ENCODE measurements around the gene PRKAG3.
A peak's percentile ranks its signal among the peaks of the same experiment; 100 is the strongest.

PRKAG3 gene

DNA sequence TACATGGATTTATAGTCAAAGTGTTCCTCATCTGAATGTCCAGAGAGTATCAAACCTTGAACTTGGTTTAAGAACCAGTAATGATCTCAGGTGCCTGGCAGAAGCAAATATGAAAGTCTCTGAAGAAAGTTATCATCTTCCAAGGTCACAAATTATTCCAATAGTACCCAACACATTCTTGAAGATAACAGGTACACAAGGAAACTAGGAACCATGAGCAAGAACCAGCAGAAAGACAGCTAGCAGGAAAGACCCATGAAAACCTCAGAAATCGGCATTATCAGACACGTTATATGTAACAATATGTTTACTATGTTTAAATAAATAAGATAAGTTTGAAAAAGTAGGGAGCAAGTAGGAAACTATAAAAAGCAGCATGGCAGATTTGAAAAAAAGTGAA, 5.9 kb upstream of the PRKAG3 start:
- no peak for DNase-seq

DNA sequence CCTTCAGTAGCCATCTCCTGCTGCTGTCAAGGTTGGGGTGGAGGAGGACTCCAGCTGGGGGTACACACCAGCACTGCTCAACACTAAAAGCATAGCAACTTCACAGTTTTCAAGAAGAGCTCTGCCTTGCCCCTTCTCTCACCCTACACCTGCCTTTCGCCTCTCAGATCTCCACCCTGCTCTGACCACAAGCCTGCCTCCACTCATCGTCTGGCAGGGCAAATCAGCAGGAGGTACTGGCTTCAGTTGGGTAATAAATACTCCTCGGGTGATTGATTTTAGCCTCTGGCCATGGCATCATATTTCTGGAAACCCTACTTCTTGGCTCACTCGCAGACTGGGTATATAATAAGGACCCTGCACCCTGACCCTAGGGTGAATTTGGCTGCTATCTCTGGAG, 3.1 kb upstream of the PRKAG3 start:
- no peak for DNase-seq

GRCh38 chr2:218833023-218833609, 1.5 kb upstream of the PRKAG3 start:
- no peak for DNase-seq

GRCh38 chr2:218832520-218832919, 917 bp upstream of the PRKAG3 start:
- no peak for DNase-seq

GRCh38 chr2:218832081-218832480, 478 bp upstream of the PRKAG3 start:
- no peak for DNase-seq

DNA sequence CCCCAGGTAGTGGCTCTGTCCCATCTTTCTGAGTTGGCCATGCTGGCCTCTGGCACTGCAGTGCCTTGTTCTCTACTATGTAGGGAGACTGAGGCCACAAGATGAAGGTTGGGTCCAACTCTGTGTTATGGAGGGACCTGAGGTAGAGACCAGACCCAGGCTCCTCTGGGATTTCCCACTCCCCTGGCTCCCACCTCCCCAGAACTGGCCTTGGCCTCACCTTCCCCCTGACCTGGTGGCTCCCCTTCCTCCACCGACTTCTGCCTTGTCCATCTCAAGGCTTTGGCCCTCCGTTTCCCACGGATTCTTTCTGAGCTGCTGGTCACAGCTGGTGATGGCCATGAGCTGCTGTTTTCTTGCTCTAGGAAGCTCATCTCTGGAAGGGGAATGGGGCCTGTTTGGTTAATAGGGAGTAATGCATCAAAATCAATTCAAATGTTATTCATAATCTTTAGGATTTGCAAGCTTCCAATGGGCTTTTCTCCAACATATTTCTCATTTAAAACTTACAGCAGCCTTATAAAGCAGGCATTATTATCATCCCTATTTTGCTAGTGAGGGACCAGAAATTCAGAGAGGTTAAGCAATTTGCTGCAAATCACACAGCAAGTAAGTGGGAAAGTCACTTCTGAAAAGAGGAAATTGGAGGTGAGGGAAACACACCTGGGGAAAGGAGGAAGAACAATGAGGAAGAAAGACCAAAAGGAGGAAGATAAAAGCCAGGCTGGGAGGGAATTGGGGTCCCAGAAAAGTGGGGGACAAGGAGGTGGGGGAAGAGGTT, 887 bp downstream of the PRKAG3 start:
- DNase-seq, result no peak

GRCh38 chr2:218829868-218830451, 1.6 kb downstream of the PRKAG3 start:
- DNase-seq, result peak; percentile 63

GRCh38 chr2:218828477-218828778, 3.2 kb downstream of the PRKAG3 start:
- no peak for DNase-seq

GRCh38 chr2:218827701-218828476, 3.7 kb downstream of the PRKAG3 start:
- no peak for DNase-seq

DNA sequence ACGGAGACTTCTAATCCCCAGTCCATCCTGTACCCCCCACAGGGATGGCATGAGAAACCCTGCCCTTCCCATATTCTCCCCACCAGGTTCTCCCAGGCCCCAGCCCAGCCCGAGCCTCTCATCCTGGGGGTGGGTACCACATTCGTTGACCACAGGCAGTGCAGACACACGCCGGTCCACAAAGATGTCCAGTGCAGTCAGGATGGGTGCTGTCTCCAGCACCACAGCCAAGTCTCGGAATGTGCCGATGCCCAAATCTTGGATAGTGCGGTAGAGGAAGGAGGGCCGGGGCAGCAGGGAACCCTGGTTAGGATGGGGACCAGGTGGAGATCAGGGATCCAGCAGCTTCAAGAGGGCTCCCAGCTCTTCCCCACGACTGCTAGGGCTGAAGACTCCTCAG, 4.8 kb downstream of the PRKAG3 start:
- DNase-seq, result no peak

DNA sequence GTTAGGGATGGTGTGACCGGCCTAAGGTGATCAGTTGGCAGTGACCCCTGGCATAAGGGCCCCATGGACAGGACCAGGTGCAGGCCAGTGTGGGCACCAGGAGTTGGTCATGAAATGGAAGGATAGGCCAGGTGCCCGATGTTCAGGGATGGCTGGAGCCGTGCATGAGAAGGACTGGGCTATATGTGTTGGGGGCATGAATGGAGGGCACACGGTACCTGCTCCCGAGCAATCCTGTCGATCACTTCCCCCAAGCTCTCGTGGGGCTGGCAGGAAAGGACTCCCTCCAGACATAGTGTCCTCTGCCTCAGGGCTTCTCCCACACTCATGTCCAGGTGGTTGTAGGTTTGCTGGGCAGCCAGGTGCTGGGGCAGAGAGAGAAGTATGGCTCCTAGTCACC, 7.6 kb downstream of the PRKAG3 start:
- no peak for DNase-seq

DNA sequence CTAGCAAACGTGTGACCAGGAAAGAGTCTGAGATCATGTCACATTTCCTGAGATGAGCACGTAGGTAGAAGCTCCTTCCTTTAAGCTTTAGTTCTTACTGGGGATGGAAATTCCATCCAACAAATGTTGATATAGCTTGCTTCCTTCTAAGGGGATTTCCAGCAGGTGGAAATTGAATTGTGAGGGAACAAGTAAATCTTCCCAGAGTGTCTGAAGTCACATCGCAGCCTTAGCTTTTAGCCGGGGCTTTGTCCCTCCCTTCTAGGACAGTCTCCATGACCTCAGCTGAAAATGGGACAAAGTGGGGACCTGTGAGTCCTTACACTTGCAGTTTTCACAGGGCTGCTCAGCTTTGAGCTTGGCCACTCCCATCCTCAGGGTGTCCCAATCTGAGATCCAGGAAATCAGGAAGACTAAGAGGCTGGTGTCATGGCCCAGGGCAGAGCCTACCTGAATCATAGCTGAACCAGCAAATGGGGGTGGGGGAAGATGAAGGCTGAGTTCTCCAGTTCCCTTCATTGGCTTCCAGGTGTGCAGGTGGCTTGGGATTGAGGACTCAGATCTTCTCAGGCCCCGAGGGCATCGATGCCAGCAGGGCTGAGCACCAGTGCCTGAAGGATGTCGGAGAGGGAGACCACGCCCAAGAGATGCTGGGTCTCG, 8.3 kb downstream of the PRKAG3 start:
- no peak for DNase-seq

GRCh38 chr2:218822622-218823021, 9.0 kb downstream of the PRKAG3 start:
- no peak for DNase-seq

DNA sequence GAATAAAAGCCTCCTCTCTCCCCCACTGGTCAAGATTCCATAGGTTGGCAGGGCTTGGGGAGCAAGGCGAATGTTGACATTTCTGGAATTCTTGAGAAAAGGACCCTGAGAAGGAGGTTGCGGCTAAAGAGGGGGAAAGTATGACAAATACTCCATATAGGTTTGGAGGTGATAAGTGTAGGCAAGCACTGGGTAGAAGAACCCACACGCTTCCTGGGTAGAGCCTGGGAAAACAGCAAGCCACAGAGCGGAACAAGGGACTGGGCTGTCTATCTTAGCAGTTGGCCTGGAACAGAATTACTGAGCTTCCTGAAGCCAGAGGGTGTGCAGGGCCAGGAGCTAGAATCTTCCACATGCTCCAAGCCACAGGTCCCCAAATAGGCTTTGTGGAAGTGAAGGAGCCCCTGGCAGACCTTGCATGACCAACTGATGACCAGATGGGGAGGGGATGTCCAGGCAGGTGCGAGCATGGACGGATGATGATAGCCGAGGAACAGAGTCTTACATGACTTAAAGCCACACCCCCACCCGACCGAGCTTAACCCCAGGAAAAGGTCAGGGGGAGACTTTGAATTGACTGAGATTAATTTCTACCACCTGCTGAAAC, 9.9 kb downstream of the PRKAG3 start:
- DNase-seq, result no peak

DNA sequence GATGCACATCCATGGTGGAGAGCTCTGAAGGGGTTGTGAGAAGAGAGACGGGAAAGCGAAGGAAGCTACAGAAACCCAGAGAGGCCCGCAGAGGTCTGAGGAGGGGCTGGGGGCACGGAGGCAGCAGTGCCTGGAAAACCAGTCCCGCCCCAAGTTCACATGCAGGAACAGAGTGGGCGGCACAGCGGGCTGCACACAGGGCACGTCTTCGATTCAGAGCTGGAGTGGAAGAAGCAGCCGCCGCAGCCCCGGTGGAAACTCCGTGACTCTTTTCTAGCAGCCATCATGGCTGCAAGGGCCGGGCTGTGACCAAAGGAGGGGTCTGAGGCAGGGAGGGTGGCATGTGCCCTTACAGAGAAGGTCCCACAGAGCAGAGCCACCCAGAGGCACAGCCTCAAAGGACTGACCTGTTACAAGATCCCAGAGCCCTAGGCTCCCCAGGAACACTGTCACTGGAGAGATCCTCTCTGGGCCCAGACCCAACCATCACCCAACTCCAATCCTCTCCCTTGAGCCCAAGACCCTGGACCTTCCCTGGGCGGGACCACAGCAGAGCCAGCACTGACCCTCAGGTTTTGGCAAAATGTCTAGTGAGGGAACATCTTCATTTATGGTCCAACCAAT, 10.7 kb downstream of the PRKAG3 start:
- no peak for DNase-seq

DNA sequence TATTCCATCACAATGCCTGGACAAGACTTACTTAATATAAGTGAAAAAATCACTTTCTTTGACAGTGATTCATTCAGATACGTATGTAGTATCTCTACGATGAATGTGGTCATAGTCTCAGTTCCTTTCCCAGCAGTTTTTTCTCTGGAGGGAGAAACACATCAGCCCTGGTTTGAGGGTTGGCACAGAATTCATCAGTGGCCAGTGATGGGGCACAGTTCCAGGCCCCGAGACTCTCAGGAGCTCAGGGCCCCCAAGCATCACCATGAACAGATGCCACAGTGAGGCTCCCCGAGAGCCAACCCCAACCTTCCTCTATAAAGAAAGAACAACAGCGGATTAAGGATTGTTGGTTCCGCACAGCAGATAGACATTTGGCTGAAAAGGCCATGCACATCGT, 12.5 kb downstream of the PRKAG3 start:
- DNase-seq, result no peak

DNA sequence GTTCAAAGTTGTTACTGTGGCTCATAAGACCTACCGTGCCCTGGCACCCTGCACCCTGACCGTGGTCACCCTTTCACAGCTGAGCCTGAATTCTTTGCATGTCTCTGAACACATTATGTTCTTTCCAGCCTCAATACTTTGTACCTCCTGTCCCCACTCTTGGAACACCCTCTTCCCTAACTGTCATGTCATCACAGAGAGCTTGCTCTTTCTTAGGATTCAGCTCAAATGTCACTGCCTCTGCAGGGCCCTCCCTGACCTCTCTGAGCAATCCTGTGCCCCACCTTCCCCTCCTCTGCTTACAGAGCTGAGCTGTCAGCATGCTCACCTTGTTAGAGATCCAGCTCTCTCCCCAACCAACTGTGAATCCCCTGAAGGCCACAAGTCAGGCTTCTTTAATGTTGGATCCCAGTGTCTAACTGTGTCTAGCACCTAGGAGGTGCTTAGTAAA, 15.0 kb downstream of the PRKAG3 start:
- no peak for DNase-seq

DNA sequence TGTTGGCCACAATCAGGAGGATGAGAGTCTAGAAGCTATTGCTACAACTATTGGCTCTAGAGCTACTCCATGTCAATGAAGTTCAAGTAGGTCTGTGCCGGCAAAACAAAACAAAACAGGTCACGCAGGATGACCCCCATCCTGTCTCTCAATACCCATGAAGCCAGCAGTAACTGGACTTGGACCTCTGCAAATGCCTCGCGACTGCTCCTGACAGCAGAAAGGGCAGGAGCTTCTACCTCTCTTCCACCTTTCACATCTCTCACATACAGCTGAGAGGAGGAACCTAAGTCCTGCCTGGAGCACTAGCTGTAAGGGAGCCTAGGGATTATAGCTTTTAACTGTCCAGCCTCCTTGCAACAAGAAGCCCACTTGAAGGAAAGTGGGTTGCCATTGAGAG, 16.0 kb downstream of the PRKAG3 start:
- no peak for DNase-seq

DNA sequence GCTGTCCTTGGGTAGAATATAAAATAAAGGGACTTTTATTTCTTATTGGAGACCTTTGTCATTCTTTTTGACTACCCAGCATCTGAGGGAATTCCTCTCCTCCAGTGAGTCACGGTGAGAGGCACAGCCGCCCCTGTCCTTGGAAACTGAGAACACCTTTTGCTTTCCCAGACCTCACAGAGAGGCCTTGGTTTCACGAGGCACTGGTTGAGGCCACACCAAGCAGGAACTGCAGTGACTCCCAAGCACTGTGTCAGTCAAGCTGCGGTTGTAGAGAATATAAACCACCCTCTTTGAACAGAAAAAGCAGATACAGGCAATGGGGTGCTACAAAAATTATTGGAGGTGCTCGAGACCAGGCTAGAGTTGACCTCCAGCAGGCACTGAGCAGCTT, 16.4 kb downstream of the PRKAG3 start:
- DNase-seq, result no peak

DNA sequence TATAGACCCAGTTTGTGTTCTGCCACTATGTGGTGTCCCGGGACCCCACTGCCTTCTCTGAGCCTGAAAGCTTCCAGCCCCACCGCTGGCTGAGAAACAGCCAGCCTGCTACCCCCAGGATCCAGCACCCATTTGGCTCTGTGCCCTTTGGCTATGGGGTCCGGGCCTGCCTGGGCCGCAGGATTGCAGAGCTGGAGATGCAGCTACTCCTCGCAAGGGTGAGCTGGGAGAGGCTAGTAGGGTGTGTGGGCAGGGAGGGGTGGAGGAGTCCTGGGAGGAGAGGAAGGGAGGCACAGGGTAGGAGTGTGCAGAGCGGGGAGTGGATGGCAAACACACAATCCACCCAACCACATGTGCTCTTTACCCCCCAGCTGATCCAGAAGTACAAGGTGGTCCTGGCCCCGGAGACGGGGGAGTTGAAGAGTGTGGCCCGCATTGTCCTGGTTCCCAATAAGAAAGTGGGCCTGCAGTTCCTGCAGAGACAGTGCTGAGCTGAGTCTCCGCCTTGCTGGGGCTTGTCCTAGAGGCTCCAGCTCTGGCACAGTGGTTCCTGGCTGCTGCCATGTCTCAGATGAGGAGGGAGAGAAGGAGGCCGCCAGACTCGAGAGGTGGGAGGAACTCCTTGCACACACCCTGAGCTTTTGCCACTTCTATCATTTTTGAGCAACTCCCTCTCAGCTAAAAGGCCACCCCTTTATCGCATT, 16.9 kb downstream of the PRKAG3 start:
- no peak for DNase-seq

DNA sequence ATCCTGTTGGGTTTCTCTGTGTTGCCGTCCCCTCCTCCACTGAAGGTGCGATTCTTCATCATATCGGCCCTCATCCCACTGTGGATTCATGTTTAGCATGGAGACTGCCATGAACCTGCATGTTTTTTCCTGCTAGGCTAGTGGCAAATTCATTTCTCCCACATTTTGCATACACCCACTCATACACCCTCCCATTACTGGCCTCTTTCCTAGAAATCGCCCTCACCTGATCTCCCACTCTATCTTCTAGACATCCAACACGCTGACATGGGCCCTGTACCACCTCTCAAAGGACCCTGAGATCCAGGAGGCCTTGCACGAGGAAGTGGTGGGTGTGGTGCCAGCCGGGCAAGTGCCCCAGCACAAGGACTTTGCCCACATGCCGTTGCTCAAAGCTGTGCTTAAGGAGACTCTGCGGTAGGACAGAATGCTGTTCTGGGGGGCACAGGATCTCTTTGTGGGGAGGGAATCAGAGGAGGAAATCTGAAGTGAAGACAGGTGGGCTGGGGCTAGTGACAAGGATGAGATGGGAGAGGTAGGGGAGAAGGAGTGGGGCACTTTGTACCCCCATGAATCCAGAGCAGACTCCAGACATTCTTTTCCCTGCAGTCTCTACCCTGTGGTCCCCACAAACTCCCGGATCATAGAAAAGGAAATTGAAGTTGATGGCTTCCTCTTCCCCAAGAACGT, 17.7 kb downstream of the PRKAG3 start:
- DNase-seq, result no peak
